PC-9 (cell line): ENCODE results near the gene ZNF175. TPM values are rescaled to one million over a fixed set of nuclear protein-coding genes. Genes with fewer than 3 reads are reported as not detected.

Experiments
- BruUV-seq: library from RNA; stranded (reverse); fragments of 400-500 nt; replicated peaks from 2 replicates; lab custom pipeline; 2021; lab: Mats Ljungman, UMichigan
- CTCF ChIA-PET: fragments of 300-600 bp; sonication (Branson Sonifier 250); formaldehyde crosslinking; loops from one replicate; lab custom pipeline; 2022; ENCODE audit warnings: antibody characterized with exemption; lab: Charles Lee
- POLR2A ChIA-PET: fragments of 300-600 bp; sonication (Branson Sonifier 250); formaldehyde crosslinking; loops from one replicate; lab custom pipeline; 2022; ENCODE audit warnings: antibody characterized with exemption; ENCODE audit not compliant: unreplicated experiment; lab: Charles Lee
- DNase-seq, 2 experiments: peaks; one replicate each; pipeline versions ENCODE4 v3.0.0 to v3.0.0-alpha.2; 2015 to 2022; ENCODE audit warnings: mixed read lengths in 1 of 2
- H2AFZ ChIP-seq: fragments of 200-600 bp; sonication (generic); 2 replicates; pipeline ENCODE4 v1.8.1; 2017; ENCODE audit warnings: antibody characterized with exemption
- H3F3A ChIP-seq: fragments of 200-600 bp; sonication (generic); 2 replicates; pipeline ENCODE4 v1.8.1; 2017; ENCODE audit warnings: antibody characterized with exemption, mild to moderate bottlenecking, low read depth; ENCODE audit not compliant: insufficient read depth
- H3K27ac ChIP-seq: fragments of 200-600 bp; sonication (generic); 2 replicates; pipeline ENCODE4 v1.6.1; 2016; ENCODE audit warnings: mixed run types
- H3K27me3 ChIP-seq: fragments of 200-600 bp; sonication (generic); 2 replicates; pipeline ENCODE4 v1.6.1; 2016; ENCODE audit warnings: low read depth, mixed run types; ENCODE audit not compliant: insufficient read depth
- H3K36me3 ChIP-seq: fragments of 200-600 bp; sonication (generic); 2 replicates; pipeline ENCODE4 v1.6.1; 2016; ENCODE audit warnings: low read depth, mixed run types
- H3K4me1 ChIP-seq: fragments of 200-600 bp; sonication (generic); replicated peaks from 2 replicates; pipeline ENCODE4 v1.6.1; 2016; ENCODE audit warnings: mixed run types; ENCODE audit not compliant: insufficient read depth
- H3K4me2 ChIP-seq: fragments of 200-600 bp; sonication (generic); 2 replicates; pipeline ENCODE4 v1.6.1; 2017; ENCODE audit warnings: mixed run types
- H3K4me3 ChIP-seq: fragments of 200-600 bp; sonication (generic); 2 replicates; pipeline ENCODE4 v1.6.1; 2016; ENCODE audit warnings: mixed run types
- H3K79me2 ChIP-seq: fragments of 200-600 bp; sonication (generic); 2 replicates; pipeline ENCODE4 v1.6.1; 2017; ENCODE audit warnings: low read depth, mixed run types
- H3K9me2 ChIP-seq: fragments of 200-600 bp; sonication (generic); 2 replicates; pipeline ENCODE4 v1.8.1; 2017; ENCODE audit warnings: mild to moderate bottlenecking; ENCODE audit not compliant: insufficient read depth
- H3K9me3 ChIP-seq: fragments of 200-600 bp; sonication (generic); 2 replicates; pipeline ENCODE4 v1.8.1; 2016; ENCODE audit warnings: low read depth; ENCODE audit not compliant: insufficient read depth
- H4K20me1 ChIP-seq: fragments of 200-600 bp; sonication (generic); 2 replicates; pipeline ENCODE4 v1.8.1; 2017; ENCODE audit not compliant: insufficient read depth
- CTCF ChIP-seq: fragments of 200-600 bp; sonication (generic); conservative IDR thresholded peaks from 2 replicates; pipeline ENCODE4 v1.6.1; 2017; ENCODE audit warnings: mixed run types, antibody characterized with exemption, mild to moderate bottlenecking, moderate library complexity
- EZH2 ChIP-seq: fragments of 200-600 bp; sonication (generic); IDR thresholded peaks from 2 replicates; pipeline ENCODE4 v1.8.0; 2017; ENCODE audit warnings: antibody characterized with exemption, low read depth
- intact Hi-C: fragments of 100-400 bp; cut with micrococcal nuclease; formaldehyde crosslinking; loops from one replicate; pipeline ENCODE4 v1.10.0; 2022; ENCODE audit not compliant: unreplicated experiment
- total RNA-seq: library from RNA; stranded (reverse); gene quantifications from 2 replicates; pipeline ENCODE4 v1.2.3, GENCODE V29; 2021

The ZNF175 gene
- total RNA-seq, 1 experiment from 2014 or later: 11.7 TPM

- Histone ChIP-seq H4K20me1 (no peaks in the 10 kb centered on the region), H3K27ac (no peak overlapping the region), H3K4me1 (no peaks in the 10 kb centered on the region), H2AFZ (no peak overlapping the region), H3K36me3 (no peaks in the 10 kb centered on the region), H3K27me3 (peaks cover 90% of the 10 kb centered on the region), H3F3A (no peaks in the 10 kb centered on the region), H3K4me3 (no peak overlapping the region), H3K9me2 (no peaks in the 10 kb centered on the region), H3K4me2 (no peak overlapping the region), H3K79me2 (no peaks in the 10 kb centered on the region), H3K9me3 (no peaks in the 10 kb centered on the region)
- intact Hi-C loops: no loop called here
- ChIA-PET CTCF (no interaction called here), POLR2A (no interaction called here)
- no peak for TF ChIP-seq EZH2
- no peak for TF ChIP-seq CTCF
- no peak for DNase-seq
- BruUV-seq: no TSS peak
These were observed 27.0 kb upstream of the ZNF175 start for GRCh38 chr19:51544038-51544437.

- Histone ChIP-seq H3K4me2 (no peak overlapping the region), H3K27me3 (peaks cover 90% of the 10 kb centered on the region), H3F3A (no peaks in the 10 kb centered on the region), H3K36me3 (no peaks in the 10 kb centered on the region), H3K4me3 (no peak overlapping the region), H3K9me3 (no peaks in the 10 kb centered on the region), H3K4me1 (no peaks in the 10 kb centered on the region), H4K20me1 (no peaks in the 10 kb centered on the region), H3K79me2 (no peaks in the 10 kb centered on the region), H2AFZ (no peak overlapping the region), H3K27ac (no peak overlapping the region), H3K9me2 (no peaks in the 10 kb centered on the region)
- DNase-seq: no peak
- intact Hi-C loops: no loop called here
- CTCF ChIA-PET: no interaction called here
- no TSS peak for BruUV-seq
- POLR2A ChIA-PET: no interaction called here
- TF ChIP-seq EZH2: no peak
- TF ChIP-seq CTCF: no peak
These were observed 24.9 kb upstream of the ZNF175 start for GRCh38 chr19:51546107-51546649.

- H3K27me3 ChIP-seq: peaks cover 90% of the 10 kb centered on the region
- intact Hi-C loops: no loop called here
These were observed 24.3 kb upstream of the ZNF175 start for GRCh38 chr19:51546650-51547396.

More at GRCh38 chr19:51546650-51547396, 24.3 kb upstream of the ZNF175 start:
- Histone ChIP-seq H4K20me1 (no peaks in the 10 kb centered on the region), H3K9me2 (no peaks in the 10 kb centered on the region), H3K79me2 (no peaks in the 10 kb centered on the region), H3K27ac (no peak overlapping the region), H3K9me3 (no peaks in the 10 kb centered on the region), H3K4me1 (no peaks in the 10 kb centered on the region), H3K4me2 (no peak overlapping the region), H3K36me3 (no peaks in the 10 kb centered on the region), H3F3A (no peaks in the 10 kb centered on the region), H2AFZ (no peak overlapping the region), H3K4me3 (no peak overlapping the region)
- no TSS peak for BruUV-seq
- ChIA-PET CTCF (no interaction called here), POLR2A (no interaction called here)
- TF ChIP-seq EZH2 (no peak), CTCF (no peak)
- DNase-seq: no peak
